ENCODE results near the gene NAA60. TPM values are rescaled to one million over a fixed set of nuclear protein-coding genes. Genes with fewer than 3 reads are reported as not detected.
A peak's percentile ranks its signal among the peaks of the same experiment; 100 is the strongest.

NAA60 gene
- total and polyA plus RNA-seq, 10 donors: 27.2 to 85.9 (median 46.3) TPM

DNA sequence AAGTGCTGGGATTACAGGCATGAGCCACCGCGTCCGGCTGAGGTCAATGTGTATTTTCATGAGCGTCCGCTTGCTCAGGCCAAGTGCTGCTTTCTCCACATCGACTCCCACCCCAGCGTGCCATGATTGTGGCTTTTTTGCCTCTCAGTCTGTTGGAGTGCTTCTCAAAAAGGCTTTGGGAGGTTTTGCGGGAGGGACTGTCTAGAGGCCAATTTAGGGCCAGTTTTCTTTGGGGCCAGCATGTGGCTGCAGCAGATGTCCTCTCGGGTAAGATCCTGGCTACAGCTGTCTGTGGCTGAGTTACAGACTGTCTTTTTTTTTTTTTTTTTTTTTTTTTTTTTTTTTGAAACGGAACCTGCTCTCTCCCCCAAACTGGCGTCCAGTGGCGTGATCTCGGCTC lies 45.3 kb downstream of the NAA60 start:
- TF ChIP-seq POLR2A (IDR thresholded peaks at IDR 0.05) (no peak), POLR2AphosphoS5 (IDR thresholded peaks at IDR 0.05) (no peak)
- TF ChIP-seq, protein P1, sequence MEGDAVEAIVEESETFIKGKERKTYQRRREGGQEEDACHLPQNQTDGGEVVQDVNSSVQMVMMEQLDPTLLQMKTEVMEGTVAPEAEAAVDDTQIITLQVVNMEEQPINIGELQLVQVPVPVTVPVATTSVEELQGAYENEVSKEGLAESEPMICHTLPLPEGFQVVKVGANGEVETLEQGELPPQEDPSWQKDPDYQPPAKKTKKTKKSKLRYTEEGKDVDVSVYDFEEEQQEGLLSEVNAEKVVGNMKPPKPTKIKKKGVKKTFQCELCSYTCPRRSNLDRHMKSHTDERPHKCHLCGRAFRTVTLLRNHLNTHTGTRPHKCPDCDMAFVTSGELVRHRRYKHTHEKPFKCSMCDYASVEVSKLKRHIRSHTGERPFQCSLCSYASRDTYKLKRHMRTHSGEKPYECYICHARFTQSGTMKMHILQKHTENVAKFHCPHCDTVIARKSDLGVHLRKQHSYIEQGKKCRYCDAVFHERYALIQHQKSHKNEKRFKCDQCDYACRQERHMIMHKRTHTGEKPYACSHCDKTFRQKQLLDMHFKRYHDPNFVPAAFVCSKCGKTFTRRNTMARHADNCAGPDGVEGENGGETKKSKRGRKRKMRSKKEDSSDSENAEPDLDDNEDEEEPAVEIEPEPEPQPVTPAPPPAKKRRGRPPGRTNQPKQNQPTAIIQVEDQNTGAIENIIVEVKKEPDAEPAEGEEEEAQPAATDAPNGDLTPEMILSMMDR (IDR thresholded peaks at IDR 0.05 in 8 of 11, conservative IDR thresholded peaks at IDR 0.05 in 3 of 11): no peak
- WGBS, 5 donors: 65 to 87% (median 74%) methylated on average over 9 to 13 of the region's 13 CpGs
- peaks cover 0 to 16% (median 4%) of the 10 kb centered on the region in 6 donors for H3K4me1 ChIP-seq
- peaks cover 3 to 50% (median 34%) of the 10 kb centered on the region in 6 donors for H3K36me3 ChIP-seq
- H3K9me3 ChIP-seq: no peaks in the 10 kb centered on the region
- no peak overlapping the region for H3K27ac ChIP-seq
- no peak for DNase-seq
- intact Hi-C loops (cut with DNase I; ENCODE audit: low total_unique reads): no loop called here
- H3K4me3 ChIP-seq: no peak overlapping the region
- no peaks in the 10 kb centered on the region for H3K27me3 ChIP-seq (replicated peaks in 1 of 7)

DNA sequence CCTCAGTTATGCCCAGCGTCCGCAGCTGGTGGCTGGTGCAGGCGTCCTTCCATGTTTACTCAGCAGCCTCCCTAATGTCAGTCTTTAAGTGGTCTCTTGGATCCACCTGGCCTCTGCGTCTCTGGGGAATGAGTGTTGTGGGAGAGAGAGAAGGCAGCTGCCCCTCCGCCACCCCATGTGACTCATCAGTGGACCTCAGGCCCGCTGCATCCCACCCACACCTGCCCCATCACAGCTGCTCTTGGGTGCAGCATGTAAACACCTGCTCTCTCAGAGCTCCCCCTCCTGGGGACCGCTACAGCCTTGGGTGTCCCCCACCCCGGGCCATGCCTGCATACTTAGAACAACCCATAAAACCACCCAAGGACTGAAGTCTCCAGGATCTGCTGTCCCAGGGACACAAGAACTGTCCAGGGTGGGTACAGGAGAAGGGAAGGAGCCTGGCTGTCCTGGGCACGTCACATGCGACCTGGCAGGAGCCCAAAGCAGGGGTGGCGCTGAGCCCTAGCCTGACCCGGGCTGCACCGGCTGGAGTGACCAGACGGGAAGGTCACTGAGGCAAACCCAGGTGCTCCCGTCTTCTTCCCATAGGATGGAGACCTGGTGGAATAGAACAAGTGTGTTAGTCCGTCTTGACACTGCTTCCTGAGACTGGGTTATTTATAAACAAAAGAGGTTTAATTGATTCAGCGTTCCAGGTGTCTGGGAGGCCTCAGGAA lies 47.6 kb downstream of the NAA60 start:
- H3K4me1 ChIP-seq: peaks cover 0 to 16% (median 4%) of the 10 kb centered on the region in 6 donors
- intact Hi-C loops (cut with DNase I; ENCODE audit: low total_unique reads): no loop called here
- H3K27me3 ChIP-seq (replicated peaks in 1 of 7): no peaks in the 10 kb centered on the region
- H3K4me3 ChIP-seq: no peak overlapping the region
- TF ChIP-seq POLR2AphosphoS5 (IDR thresholded peaks at IDR 0.05) (peak in 2 of 3 donors; percentile 47 to 66), POLR2A (IDR thresholded peaks at IDR 0.05) (no peak)
- WGBS, 5 donors: 57 to 72% (median 60%) methylated on average over 15 to 17 of the region's 17 CpGs
- no peak overlapping the region for H3K27ac ChIP-seq
- no peak for DNase-seq
- no peaks in the 10 kb centered on the region for H3K9me3 ChIP-seq
- H3K36me3 ChIP-seq: peaks cover 0 to 27% (median 12%) of the 10 kb centered on the region in 6 donors

DNA sequence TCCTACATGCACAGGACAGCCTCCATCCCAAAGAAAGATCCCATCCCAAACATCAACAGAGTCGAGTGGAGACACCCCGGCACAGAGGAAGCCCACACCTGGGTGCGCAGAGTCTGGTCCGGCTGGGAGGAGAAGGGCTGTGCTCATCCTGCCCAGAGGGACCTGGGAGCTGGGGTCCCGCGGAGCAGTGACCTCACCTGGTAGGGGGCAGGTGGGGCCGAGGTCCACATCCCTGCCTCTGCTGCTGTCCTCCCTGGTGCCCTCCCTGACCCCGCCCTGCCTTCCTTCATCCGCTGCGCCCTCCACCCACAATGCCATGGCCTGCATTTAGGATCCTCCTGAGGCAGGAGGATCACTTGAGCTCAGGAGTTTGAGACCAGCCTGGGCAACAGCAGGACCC lies 48.9 kb downstream of the NAA60 start:
- DNase-seq: peak; percentile 52
- H3K27ac ChIP-seq: no peak overlapping the region
- no peak for TF ChIP-seq POLR2A (IDR thresholded peaks at IDR 0.05)
- TF ChIP-seq, protein P1 (IDR thresholded peaks at IDR 0.05 in 8 of 11, conservative IDR thresholded peaks at IDR 0.05 in 3 of 11): no peak
- TF ChIP-seq POLR2AphosphoS5 (IDR thresholded peaks at IDR 0.05): peak in 1 of 3 donors; percentile 56
- H3K27me3 ChIP-seq (replicated peaks in 1 of 7): no peaks in the 10 kb centered on the region
- H3K36me3 ChIP-seq: peaks cover 0 to 14% (median 2%) of the 10 kb centered on the region in 6 donors
- H3K9me3 ChIP-seq: no peaks in the 10 kb centered on the region
- peaks cover 0 to 16% (median 4%) of the 10 kb centered on the region in 6 donors for H3K4me1 ChIP-seq
- intact Hi-C loops (cut with DNase I; ENCODE audit: low total_unique reads): no loop called here
- 79 to 96% (median 92%) methylated on average over 6 to 10 of the region's 10 CpGs for WGBS, 5 donors
- H3K4me3 ChIP-seq: no peak overlapping the region

DNA sequence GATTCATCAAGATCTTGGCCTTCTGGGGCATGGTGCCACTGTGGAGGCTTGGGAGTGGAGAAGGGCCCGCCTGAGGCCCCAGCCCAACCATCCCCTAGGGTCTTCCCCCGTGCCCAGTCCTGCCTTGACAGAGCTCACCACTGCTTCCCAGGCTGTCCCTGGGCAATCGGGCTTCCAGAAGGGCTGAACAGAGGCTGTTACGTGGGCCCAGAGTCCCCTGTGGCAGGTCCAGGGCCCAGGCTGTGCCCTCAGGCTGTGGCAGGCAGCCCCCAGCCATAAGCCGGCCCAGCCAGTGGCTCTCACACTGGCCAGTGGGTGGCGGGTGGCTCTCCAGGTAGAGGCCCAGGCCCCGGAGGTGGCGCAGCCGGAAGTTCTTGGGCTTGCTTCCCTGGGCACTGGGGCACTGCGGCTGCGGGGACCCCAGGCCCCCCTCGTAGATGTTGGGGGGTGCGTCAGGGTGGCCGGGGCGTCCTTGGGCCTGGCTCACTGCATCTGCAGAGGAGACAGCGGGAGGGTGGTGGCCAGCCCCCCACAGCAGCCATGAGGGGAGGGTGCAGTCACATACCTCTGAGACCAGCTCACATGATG lies 51.0 kb downstream of the NAA60 start:
- 94 to 98% (median 95%) methylated on average over 14 to 16 of the region's 16 CpGs for WGBS, 5 donors
- Histone ChIP-seq H3K4me3 (no peak overlapping the region), H3K27ac (no peak overlapping the region), H3K27me3 (replicated peaks in 1 of 7) (no peaks in the 10 kb centered on the region), H3K9me3 (no peaks in the 10 kb centered on the region), H3K4me1 (peaks cover 0 to 17% (median 4%) of the 10 kb centered on the region in 6 donors), H3K36me3 (no peaks in the 10 kb centered on the region)
- TF ChIP-seq POLR2AphosphoS5 (IDR thresholded peaks at IDR 0.05) (peak in 1 of 3 donors; percentile 28), POLR2A (IDR thresholded peaks at IDR 0.05) (no peak)
- TF ChIP-seq, protein P1 (IDR thresholded peaks at IDR 0.05 in 8 of 11, conservative IDR thresholded peaks at IDR 0.05 in 3 of 11): no peak
- peak; percentile 67 for DNase-seq
- intact Hi-C loops (cut with DNase I; ENCODE audit: low total_unique reads): no loop called here
